Epithelial cell of proximal tubule (primary cell): ENCODE measurements around the gene AREG. TPM values are rescaled to one million over a fixed set of nuclear protein-coding genes. Genes with fewer than 3 reads are reported as not detected.

Experiments used
- DNase-seq: peaks from one replicate; pipeline ENCODE4 v3.0.0-alpha.2; 2011; ENCODE audit warnings: low read depth
- H3K4me3 ChIP-seq: 2 replicates; pipeline ENCODE4 v1.5.1; 2011; ENCODE audit warnings: low read depth, mild to moderate bottlenecking, low read length
- total RNA-seq: library from RNA; depleted of rRNA; stranded (reverse); fragments of >200 nt; gene quantifications from 2 replicates; pipeline ENCODE4 v1.2.3, GENCODE V29; 2015
- TF ChIP-seq, protein P1 (sequence below): conservative IDR thresholded peaks from 2 replicates; pipeline ENCODE4 v1.5.1; 2012; ENCODE audit warnings: low read depth, mild to moderate bottlenecking, low read length

The AREG gene
- total RNA-seq, 1 donor from 2014 or later = 211 TPM

DNA sequence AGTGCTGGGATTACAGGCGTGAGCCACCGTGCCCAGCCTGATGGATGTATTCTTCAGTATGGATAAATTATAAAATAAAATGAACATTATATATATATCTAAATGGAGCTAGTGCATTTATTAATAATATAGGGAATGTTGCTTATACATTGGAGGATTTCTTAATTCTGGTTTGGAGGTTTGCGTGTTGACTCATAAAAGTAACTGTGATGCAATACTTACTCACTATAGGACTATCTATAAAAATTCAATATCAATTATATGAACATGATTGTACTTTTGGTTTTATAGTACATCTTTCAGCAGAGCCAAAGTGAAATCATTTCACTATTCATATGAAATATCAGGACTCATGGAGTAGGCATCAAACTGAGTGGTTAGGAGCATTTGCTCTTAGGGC lies 3.2 kb upstream of the AREG start:
- no peak overlapping the region for H3K4me3 ChIP-seq
- TF ChIP-seq, protein P1, sequence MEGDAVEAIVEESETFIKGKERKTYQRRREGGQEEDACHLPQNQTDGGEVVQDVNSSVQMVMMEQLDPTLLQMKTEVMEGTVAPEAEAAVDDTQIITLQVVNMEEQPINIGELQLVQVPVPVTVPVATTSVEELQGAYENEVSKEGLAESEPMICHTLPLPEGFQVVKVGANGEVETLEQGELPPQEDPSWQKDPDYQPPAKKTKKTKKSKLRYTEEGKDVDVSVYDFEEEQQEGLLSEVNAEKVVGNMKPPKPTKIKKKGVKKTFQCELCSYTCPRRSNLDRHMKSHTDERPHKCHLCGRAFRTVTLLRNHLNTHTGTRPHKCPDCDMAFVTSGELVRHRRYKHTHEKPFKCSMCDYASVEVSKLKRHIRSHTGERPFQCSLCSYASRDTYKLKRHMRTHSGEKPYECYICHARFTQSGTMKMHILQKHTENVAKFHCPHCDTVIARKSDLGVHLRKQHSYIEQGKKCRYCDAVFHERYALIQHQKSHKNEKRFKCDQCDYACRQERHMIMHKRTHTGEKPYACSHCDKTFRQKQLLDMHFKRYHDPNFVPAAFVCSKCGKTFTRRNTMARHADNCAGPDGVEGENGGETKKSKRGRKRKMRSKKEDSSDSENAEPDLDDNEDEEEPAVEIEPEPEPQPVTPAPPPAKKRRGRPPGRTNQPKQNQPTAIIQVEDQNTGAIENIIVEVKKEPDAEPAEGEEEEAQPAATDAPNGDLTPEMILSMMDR = no peak
- no peak for DNase-seq

DNA sequence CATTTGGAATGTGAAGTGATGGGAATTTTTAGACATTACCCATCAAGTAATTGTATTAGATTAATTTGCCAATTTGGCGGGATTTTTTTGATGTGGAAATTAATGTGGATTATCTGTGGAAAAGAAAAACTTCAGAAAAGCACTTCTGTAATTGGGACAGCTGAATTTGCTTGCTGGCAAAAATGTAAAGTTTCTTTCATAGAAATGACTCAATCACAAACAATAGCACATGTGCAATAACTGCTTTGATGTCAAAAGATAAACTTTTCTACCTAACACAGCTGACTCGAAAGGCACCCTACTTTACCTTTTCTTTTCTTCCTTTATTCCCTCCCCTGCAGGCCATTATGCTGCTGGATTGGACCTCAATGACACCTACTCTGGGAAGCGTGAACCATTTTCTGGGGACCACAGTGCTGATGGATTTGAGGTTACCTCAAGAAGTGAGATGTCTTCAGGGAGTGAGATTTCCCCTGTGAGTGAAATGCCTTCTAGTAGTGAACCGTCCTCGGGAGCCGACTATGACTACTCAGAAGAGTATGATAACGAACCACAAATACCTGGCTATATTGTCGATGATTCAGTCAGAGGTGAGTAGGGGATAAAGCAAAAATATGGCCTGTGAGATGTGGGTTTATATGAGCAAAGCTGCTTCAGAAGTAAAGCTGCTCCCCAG lies 1.4 kb downstream of the AREG start:
- H3K4me3 ChIP-seq = no peak overlapping the region
- no peak for DNase-seq
- TF ChIP-seq, protein P1 = no peak

DNA sequence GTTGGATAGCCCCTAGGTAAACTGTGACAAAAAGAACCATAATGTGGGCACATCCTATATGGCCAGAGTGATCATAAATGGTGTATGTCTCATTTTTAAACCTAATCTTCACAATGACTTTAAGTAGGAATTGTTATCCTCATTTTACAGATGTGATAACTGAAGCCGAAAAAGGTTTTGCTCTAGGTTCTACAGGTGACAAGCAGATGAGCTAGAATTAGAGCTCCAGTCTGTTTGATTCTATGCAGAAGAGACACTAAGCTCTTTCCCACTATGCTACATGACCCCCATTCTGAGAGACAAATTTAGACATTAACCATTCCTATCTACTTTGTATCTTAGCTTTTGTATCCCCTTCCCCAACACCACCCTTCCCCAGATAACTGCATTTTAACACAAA lies 2.0 kb downstream of the AREG start:
- no peak overlapping the region for H3K4me3 ChIP-seq
- TF ChIP-seq, protein P1 = no peak
- no peak for DNase-seq

DNA sequence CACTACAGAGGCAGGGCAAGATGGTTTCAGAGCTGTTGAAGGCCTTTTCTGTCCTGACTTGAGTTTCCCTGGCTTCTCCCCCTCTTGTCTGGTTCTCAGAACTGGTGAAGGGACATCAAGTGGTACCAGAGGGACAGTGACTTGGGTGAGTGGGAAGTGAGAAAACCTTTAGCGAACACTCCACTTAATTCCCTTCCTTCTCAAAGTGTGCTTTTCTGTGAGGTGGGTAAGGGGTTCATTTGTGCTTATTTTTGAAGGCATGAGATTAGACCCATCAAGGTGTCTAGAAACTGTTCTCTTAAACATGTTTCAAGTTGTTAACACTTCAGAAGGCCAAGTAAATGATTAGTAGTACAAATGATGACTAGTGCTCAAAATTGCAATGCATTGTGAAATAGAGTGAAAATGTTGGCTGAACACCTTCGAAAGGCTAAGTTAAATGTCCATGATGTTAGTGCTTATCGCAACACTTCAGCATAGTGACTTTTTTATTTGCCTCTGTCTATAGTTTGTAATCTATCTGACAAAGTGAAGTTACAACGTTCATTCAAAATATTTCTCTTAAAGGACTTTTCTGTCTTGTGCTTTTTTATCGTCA lies 2.8 kb downstream of the AREG start:
- peak overlapping the region; percentile 4 for H3K4me3 ChIP-seq
- peak; percentile 52 for DNase-seq

GRCh38 chr4:74449571-74450297 lies 4.8 kb downstream of the AREG start:
- H3K4me3 ChIP-seq = no peak overlapping the region
- TF ChIP-seq, protein P1 = no peak
- no peak for DNase-seq

More for the DNA sequence above, 2.8 kb downstream of the AREG start:
- TF ChIP-seq, protein P1 = no peak

GRCh38 chr4:74450298-74450683 lies 5.4 kb downstream of the AREG start:
- TF ChIP-seq, protein P1 = no peak
- no peak for DNase-seq
- H3K4me3 ChIP-seq = no peak overlapping the region
